ENCODE results near the gene PARVB. TPM values are rescaled to one million over a fixed set of nuclear protein-coding genes. Genes with fewer than 3 reads are reported as not detected.

The PARVB gene
- total RNA-seq, 4 donors from 2014 or later, result 27.7 to 88.5 (median 41.7) TPM

GRCh38 chr22:44137415-44137814 is 113.3 kb downstream of the PARVB start:
- TF ChIP-seq CTCF (IDR thresholded peaks at IDR 0.05) (no peak), POLR2A (IDR thresholded peaks at IDR 0.05) (no peak)
- Histone ChIP-seq H3K4me3 (no peak overlapping the region), H3K27me3 (no peaks in the 10 kb centered on the region), H3K27ac (no peak overlapping the region), H3K4me1 (no peaks in the 10 kb centered on the region), H3K36me3 (no peaks in the 10 kb centered on the region), H3K9me3 (peaks cover 0 to 6% of the 10 kb centered on the region in 2 donors)
- DNase-seq, result no peak
- intact Hi-C loops (cut with DNase I; ENCODE audit: low total_unique reads), result no loop called here

GRCh38 chr22:44139773-44140172 is 115.7 kb downstream of the PARVB start:
- TF ChIP-seq POLR2A (IDR thresholded peaks at IDR 0.05) (no peak), CTCF (IDR thresholded peaks at IDR 0.05) (no peak)
- DNase-seq, result no peak
- Histone ChIP-seq H3K27me3 (no peaks in the 10 kb centered on the region), H3K9me3 (peaks cover 0 to 6% of the 10 kb centered on the region in 2 donors), H3K27ac (no peak overlapping the region), H3K4me3 (no peak overlapping the region), H3K36me3 (no peaks in the 10 kb centered on the region), H3K4me1 (no peaks in the 10 kb centered on the region)
- intact Hi-C loops (cut with DNase I; ENCODE audit: low total_unique reads), result no loop called here

- DNase-seq, result no peak
- Histone ChIP-seq H3K27me3 (no peaks in the 10 kb centered on the region), H3K36me3 (no peaks in the 10 kb centered on the region), H3K9me3 (peaks cover 0 to under 1% of the 10 kb centered on the region in 2 donors), H3K4me3 (no peak overlapping the region), H3K27ac (no peak overlapping the region), H3K4me1 (no peaks in the 10 kb centered on the region)
- TF ChIP-seq POLR2A (IDR thresholded peaks at IDR 0.05) (no peak), CTCF (IDR thresholded peaks at IDR 0.05) (no peak)
- intact Hi-C loops (cut with DNase I; ENCODE audit: low total_unique reads), result no loop called here
Observed at GRCh38 chr22:44142421-44143104, 118.5 kb downstream of the PARVB start.

- no peak for DNase-seq
- no peaks in the 10 kb centered on the region for H3K36me3 ChIP-seq
- no peaks in the 10 kb centered on the region for H3K4me1 ChIP-seq
- H3K27ac ChIP-seq, result no peak overlapping the region
- no peak overlapping the region for H3K4me3 ChIP-seq
- intact Hi-C loops (cut with DNase I; ENCODE audit: low total_unique reads), result no loop called here
- no peaks in the 10 kb centered on the region for H3K27me3 ChIP-seq
- H3K9me3 ChIP-seq, result no peaks in the 10 kb centered on the region
- TF ChIP-seq CTCF (IDR thresholded peaks at IDR 0.05), result no peak
- TF ChIP-seq POLR2A (IDR thresholded peaks at IDR 0.05), result no peak
Observed at GRCh38 chr22:44143105-44143474, 119.0 kb downstream of the PARVB start.

- Histone ChIP-seq H3K36me3 (no peaks in the 10 kb centered on the region), H3K27ac (no peak overlapping the region)
- no peak for DNase-seq
Observed at GRCh38 chr22:44143579-44143978, 119.5 kb downstream of the PARVB start.

More at GRCh38 chr22:44143579-44143978, 119.5 kb downstream of the PARVB start:
- intact Hi-C loops (cut with DNase I; ENCODE audit: low total_unique reads), result no loop called here
- TF ChIP-seq POLR2A (IDR thresholded peaks at IDR 0.05) (no peak), CTCF (IDR thresholded peaks at IDR 0.05) (no peak)
- no peak overlapping the region for H3K4me3 ChIP-seq
- H3K9me3 ChIP-seq, result no peaks in the 10 kb centered on the region
- H3K27me3 ChIP-seq, result no peaks in the 10 kb centered on the region
- no peaks in the 10 kb centered on the region for H3K4me1 ChIP-seq

All from uterus (tissue), 4 donors.